ENCODE measurements around the gene DYNLRB1.
A peak's percentile ranks its signal among the peaks of the same experiment; 100 is the strongest.
"Not testable (repeated sequence)": the region's sequence is repeated elsewhere in the genome, so short reads cannot be mapped to it uniquely, and the experiment has no call there.

Gene DYNLRB1

DNA sequence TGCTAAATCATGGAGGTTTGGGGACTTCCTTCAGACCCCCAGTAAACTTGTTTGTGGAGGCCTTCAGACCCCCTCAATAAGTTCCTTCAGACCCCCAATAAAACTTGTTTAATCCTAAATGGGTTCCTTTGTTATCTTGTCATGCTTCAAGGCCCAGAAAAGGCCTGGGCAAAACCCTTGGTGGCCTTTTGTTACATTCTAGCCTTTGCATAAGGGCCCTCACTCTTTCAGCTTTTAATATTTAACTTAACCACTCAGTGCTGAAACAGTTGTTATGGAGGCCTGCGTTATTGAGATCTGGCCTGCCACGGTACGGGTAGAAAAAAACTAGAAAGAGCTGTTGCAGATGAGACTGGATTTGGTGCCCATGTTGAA lies 4.3 kb upstream of the DYNLRB1 start:
- DNase-seq (ENCODE audit: low read depth in 3 of 3), result no peak

DNA sequence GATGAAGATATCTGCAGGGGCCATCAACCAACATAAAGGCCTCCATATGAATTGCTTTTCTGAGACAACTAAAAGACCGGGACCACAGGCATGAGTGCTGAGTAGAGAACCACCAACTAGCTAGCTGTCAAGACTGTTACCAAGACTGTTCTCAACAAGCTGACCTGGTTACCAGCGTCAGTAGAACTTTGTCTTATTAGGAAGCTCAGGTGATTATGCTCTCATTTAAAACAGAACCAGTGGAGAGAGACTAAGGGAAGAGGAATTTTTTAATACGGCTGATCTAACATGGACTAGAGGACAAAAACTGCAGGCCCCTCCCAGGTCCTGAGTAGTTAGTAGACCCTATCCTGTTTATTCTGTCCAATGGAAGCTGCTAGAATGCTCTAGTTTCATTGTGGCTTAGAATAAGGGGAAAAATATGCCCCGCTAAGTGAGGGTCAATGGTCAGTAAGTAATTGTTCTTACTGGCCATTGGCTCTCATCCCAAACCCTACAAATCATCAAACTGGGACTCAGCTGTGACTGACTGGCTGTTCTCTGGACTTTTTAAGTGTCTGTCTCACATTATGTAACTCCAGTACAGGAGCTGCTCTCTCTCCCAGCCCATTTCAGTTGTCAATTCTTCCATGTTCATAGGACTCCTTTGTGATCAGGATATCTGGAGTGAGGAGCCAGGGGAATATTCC lies 3.8 kb upstream of the DYNLRB1 start:
- DNase-seq (ENCODE audit: low read depth in 3 of 3), result no peak

DNA sequence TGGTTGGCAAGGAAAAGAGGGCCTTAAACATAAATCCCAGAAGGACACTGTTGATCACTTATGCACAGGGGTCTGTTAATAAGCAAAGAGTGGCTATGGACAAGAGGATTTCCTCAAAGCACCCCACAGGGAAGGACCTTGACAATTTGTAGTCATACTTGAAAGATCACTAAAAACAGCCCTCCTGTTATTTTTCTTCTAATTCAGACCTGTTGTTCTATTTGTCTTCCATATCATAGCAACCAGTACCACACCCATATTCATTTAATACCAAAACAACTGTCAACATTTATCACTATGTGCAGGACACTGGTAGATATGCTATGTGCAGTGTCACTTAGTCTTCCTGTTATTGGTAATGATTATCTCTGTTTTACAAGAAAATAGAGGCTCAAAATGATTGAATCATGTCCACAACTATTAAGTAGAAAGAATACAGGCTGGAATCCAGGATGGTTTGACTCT lies 3.2 kb upstream of the DYNLRB1 start:
- no peak for DNase-seq (ENCODE audit: low read depth in 3 of 3)

DNA sequence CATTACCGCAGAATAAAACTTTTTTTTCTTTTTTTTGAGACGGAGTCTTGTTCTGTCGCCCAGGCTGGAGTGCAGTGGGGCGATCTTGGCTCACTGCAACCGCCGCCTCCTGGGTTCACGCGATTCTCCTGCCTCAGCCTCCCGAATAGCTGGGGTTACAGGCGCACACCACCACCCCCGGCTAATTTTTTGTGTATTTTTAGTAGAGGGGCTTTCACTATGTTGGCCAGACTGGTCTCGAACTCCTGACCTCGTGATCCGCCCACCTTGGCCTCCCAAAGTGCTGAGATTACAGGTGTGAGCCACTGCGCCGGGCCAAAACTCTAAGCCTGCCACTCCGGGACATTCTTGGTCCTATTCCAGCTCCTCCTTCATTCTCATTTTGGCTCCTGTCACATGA lies 2.2 kb upstream of the DYNLRB1 start:
- not testable (repeated sequence) for DNase-seq (ENCODE audit: low read depth in 3 of 3)

DNA sequence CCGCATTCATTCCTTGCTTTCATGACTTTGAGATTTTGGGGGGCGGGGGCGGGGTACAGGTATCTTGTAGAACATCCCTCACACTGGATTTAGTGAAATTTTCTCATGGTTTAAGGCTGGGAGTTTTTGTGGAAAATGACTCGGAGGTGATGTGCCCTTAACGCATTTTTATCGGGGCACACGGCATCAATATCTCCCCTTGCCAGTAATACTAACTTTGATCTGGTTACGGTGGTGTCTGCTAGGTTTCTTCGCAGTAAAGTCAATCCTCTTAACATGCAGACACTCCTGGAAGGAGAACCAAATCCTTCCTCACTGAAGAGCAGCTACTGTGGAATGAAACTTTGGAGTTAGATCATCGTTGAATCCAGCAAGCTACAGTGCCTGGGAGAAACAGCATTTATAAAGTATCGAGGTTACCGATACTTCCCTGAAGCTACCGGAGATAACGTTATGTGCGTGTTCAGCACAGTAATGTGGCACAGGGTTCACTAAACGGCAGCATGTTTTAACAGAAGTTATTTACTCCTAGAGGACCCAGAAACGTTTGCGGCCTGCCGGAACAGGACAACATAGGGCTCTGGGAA lies 1.2 kb upstream of the DYNLRB1 start:
- no peak for DNase-seq (ENCODE audit: low read depth in 3 of 3)

DNA sequence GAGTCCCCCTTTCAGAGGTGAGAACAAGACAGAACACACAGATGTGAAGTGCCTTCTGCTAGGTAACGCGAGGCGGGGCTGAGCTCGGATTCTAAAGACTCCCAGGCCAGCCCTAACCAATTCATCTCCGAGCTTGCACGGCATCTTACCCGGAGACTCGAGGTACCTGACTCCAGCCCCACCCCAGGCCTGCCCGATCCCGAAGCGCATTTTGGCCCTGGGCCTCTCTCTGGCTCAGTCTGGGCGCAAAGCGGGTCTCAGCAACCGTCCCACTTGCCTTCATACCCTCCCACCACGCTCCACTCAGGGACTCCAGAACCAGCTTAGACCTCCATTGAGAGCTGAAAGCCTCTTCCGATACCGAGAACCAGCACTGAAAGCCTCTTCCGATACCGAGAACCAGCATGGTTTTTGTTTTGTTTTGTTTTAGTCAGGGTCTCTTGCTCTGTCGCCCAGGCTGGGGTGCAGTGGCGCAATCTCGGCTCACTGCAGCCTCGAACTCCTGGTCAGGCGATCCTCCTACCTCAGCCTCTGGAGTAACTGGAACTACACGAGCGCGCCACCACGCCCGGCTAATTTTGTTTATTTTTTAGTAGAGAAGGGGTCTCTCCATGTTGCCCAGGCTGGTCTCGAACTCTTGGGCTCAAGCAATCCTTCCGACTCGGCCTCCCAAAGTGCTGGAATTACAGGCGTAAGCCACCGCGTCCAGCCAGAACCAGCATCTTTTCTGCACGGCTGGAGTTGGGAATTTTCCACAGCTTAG lies 557 bp upstream of the DYNLRB1 start:
- DNase-seq (ENCODE audit: low read depth in 3 of 3), result peak; percentile 30 to 67 (median 63)

DNA sequence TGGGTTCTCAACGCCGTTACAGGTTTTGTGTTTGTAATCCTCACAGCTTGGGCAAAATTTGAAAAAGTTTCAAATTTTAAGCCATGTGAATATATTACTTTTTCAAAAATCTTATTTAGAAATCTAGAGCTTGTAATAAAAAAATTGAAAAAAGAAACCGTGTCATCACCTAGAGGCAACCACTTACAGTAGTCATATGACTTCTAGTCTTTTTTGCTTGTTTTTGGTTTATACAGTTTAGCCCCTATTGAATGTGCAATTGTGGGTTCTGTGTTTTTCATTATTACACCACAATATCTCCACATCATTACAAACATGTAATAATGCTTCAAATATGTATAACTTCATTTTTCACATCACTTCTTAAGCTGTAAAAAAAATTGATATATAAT lies 888 bp downstream of the DYNLRB1 start:
- DNase-seq (ENCODE audit: low read depth in 3 of 3), result no peak

DNA sequence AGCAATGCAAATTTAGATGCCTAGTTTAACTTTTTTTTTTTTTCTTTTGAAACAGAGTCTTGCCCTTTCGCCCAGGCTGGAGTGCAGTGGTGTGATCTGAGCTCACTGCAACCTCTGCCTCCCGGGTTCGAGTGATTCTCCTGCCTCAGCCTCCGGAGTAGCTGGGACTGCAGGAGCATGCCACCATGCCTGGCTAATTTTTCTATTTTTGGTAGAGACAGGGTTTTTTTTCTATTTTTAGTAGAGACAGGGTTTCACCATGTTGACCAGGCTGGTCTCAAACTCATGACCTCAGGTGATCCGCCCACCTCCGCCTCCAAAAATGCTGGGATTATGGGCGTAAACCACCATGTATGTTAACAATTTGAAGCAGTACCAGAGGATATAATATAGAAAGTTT lies 2.6 kb downstream of the DYNLRB1 start:
- not testable (repeated sequence) for DNase-seq (ENCODE audit: low read depth in 3 of 3)

DNA sequence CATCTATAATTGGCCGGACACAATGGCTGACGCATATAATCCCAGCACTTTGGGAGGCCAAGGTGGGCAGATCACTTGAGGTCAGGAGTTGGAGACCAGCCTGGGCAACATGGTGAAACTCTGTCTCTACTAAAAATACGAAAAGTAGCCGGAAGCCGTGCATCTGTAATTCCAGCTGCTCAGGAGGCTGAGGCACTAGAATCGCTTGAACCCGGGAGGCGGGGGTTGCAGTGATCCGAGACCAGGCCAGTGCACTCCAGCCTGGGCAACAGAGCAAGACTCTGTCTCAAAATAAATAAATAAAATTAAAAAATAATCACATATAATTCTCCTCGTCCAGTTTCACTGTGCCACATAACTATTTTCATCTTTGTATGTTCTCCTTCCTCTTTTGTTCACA lies 3.6 kb downstream of the DYNLRB1 start:
- DNase-seq (ENCODE audit: low read depth in 3 of 3), result not testable (repeated sequence)

DNA sequence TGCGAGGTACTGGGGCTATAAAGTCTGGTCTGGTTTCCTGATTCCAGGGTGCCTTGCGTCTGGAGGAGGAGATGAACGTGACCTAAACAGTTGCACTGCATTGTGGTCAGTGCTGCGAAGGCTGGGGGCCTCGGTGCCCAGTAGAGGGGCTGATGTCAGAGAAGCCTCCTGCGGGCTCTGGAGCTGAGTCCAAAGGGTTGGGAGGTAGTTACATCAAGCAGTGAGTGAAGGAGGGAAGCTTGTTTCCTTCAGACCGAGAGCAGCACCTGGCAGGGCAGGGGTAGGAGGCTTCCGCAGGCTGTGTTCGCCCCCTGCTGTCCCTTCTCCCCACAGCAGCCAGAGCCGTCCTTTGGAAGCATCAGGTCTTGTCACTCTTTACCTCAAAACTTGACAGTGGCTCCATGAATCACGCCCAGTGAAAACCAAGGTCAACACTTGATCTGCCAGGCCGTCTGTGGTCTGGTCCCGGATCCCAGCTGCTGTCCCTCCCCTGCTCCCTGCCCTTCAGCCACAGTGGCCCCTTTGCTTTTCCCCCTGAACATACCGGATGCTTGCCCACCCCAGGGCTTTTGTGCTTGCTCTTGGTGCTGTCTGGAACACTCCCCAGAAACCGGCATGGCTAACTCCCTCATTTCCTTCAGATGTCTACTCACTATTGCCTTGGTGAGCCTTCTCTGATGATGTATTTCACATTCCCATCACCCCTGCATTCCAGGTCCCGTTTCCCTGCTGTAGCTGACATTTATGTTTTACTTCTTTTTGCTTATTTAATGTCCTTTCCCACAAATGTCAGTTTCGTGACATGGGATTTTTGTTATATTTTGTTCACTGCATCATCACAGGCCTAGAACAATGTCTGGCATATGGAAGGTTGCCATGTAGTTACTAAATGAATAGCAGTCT lies 7.0 kb downstream of the DYNLRB1 start:
- peak; percentile 21 to 36 (median 31) for DNase-seq (ENCODE audit: low read depth in 3 of 3)

DNA sequence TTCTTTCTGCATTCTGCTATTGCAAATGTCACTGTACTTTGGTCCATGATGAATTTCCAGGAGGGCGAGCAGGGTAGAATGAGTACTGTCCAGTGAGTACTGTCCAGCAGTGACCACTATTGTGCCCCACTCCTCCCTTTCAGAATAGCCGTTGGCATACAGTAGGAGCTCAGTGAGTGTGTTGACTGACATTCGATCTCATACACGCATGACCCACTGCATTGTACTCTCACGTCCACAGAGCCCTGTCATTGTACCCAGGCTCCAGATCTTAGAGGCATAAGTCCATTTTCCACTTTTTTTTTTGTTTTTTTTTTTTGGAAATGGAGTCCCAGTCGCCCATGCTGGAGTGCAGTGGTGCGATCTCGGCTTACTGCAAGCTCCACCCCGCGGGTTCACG lies 8.2 kb downstream of the DYNLRB1 start:
- no peak for DNase-seq (ENCODE audit: low read depth in 3 of 3)

DNA sequence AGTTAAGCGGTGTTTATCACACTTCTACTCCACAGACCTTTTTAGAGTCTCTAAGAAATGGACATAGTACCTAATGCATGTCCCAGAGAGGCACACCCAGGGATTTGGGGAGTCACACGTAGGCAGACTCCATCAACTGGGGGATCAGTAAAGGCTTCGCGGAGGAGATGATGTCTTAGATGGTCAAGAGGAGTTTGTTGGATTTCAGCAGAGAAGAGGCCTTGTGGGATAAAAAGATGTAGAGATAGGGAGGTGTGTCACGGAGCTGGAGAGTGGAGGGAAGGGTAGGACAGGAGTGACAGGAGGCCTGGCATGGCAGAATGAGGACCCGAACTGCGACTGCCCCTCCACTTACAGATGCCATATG lies 9.1 kb downstream of the DYNLRB1 start:
- no peak for DNase-seq (ENCODE audit: low read depth in 3 of 3)

DNA sequence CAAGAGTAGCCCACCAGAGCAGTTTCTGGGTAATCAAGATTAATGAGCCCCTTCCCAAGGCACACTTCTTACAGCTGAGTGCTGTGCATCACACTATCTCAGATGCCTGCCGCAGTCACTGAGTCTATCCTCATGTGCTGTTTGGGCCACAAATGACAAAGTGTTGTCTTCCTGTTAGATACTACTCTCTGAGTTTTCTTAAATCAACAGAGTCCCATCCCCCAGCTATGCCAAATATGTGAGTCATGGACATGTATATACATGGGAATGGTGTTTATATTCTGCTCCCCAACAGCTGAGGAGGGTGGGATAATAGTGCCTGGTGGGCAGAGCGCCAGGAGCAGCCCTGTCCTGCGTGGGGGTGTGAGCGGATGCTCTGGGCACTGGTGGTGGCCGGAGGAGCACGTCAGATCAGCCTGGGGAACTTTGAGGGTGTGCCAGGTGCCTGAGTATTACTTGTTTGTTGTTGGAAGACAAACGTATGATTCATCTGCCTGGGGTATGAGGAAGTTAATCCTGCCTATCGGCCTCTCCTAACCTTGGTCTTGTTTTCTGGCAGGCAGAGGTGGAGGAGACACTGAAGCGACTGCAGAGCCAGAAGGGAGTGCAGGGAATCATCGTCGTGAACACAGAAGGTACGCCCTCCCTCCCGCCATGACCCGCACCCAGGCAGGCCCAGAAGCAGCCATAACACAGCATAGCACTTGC lies 9.6 kb downstream of the DYNLRB1 start:
- DNase-seq (ENCODE audit: low read depth in 3 of 3), result no peak

DNA sequence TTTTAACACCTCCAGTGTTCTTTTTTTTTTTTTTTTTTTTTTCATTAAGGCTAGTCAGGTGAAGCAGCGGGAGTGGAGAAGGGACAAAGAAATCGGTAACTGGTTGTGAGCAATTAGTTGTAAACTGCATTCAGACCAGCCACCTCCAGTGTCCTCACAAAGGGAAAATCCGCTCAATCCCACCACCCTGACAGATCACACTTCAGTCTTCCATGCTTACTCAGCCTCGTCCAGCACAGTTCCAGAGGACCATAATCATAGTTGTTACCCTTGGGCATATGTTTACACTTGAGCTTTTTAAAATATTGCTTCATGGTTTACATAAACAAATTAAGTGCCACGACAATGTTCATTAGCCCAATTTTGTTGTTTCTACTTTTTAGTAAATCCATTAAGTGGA lies 10.2 kb downstream of the DYNLRB1 start:
- DNase-seq (ENCODE audit: low read depth in 3 of 3), result no peak

DNA sequence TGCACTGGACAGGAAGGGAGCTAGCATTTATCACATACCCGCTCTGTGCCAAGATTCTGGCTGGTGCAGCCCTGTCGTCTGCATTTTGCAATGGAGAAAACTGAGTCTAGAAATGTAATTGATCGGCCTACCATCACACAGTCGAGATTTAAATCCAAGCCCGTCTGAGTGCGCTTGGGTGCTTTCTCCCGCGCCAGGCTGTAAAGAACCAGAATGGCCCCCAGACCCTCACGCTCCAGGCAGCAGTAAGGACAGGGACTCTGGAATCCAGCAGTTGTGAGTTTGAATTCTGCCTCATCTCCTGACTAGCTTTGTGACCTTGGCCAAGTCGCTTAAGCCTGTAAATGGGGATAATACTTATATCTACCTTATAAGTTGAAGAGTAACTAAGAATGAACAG lies 10.8 kb downstream of the DYNLRB1 start:
- DNase-seq (ENCODE audit: low read depth in 3 of 3), result no peak

DNA sequence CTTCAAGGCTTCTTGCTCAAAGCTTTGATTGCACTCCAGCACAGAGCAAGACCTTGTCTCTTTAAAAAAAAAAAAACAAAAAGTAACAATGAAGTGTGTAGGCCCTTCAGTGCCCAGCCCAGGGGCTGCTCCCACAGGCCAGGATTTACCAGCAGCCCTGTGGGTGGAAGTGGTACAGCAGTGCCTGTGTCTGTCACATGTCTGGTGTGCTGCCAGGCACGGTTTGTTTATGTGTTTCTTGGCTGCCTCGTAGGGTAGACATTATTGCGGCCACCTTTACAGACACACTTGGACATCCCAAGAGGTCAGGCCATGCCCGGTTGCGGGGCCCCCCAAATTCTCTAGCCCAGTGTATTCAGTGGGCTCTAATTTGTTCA lies 12.7 kb downstream of the DYNLRB1 start:
- no peak for DNase-seq (ENCODE audit: low read depth in 3 of 3)

DNA sequence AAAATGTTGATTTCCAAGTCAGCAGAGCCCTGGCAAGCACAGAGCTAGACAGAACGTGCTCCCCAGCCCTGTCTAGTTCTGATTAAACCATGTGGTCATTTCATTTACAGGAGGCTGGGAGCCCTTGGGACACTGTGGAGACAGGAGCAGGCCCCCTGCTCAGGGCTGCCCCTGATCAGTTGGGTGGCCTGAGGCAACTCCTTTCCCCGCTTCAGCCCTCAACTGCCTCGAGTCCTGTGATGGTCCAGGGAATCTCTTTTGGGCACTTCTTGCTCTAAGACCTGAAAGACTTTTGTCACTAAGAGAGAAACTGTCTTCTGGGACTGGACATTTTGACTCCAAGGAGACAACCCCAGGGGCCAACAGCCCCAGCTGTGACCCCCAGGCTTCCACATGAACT lies 13.5 kb downstream of the DYNLRB1 start:
- DNase-seq (ENCODE audit: low read depth in 3 of 3), result no peak

DNA sequence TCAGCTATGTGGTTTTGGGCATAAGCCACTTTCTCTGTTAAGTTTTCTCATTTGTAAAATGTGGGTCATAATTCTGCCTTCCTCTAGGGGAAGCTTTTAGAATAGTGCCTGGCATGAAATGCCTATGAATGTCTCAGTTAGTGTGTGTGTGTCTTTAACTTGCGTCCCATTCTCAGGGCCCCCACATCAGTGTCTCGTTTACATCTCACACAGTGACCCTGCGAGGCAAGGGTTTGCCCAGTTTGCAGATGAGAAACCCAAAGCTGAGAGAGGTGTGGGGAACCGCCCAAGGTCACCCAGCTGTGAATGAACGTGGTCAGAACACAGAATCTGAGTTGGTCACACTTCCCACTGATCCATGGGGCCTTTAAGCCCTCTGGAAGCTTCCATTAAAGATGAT lies 14.1 kb downstream of the DYNLRB1 start:
- no peak for DNase-seq (ENCODE audit: low read depth in 3 of 3)

DNA sequence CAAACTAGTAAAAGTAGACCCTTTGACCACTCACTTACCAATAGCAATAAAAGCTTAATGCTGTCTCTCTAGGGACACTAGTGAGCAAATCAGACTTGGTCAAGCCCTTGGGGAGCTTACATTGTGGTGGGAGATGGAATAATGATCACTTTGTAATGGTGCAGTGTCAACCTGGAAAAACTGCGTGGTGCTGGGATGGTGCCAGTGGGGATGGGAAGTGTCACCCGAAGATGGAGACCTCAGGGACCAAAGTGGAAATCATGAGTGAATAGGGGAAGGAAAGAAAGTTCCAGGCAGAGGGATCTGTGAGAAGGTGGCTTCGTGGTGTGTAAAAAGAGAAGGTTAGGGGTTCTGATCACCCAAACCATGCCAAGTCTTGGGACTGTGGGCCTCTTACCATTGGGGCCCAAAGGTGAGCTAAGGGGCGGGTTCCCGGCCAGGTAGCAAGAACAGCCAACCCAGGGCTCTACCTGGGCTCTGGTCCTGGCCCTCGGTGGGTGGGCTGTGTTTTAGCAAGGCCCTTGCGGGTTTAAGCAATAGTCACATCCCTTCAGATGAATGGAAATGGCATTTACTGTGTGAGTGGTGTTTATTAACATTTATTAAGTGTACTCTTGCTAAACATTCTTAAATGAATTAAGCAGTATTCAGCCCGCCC lies 15.5 kb downstream of the DYNLRB1 start:
- no peak for DNase-seq (ENCODE audit: low read depth in 3 of 3)

DNA sequence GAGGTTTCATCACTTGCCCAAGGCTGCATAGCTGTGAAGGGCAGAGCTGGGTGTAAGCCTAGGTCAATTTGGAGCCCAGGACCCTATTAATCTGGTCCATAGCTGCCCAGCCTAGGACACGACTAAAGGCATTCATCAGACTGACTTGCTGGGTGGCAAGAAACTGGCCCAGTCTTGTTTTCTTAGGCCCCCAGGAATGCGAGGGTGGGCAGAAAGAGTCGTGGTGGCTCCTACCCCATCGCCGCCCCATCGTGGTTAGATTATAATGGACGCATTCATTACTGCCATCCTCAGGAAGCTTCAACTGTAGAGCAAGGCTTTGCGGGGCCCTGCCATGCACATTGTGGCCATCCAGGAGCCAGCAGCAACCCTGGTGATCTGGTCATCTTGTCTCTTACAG lies 16.1 kb downstream of the DYNLRB1 start:
- DNase-seq (ENCODE audit: low read depth in 3 of 3), result no peak

DNA sequence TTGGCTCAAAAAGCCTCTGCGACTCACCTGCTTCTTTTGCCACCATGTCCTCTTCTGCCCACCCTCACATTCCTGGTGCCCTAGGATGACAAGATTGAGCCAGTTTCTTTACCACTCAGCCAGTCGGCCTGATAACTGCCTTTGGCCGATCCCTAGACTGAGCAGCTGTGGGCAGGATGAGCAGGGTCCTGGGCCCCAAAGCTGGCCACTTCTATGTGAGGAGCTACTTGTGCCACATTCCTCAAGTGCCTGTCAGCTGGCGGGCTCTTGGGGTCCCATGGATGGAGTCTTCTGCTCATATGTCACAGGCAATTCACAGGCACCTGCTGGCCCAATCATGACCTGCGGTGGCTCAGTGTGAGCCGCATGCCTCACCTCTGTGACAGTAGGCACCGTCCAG lies 16.5 kb downstream of the DYNLRB1 start:
- DNase-seq (ENCODE audit: low read depth in 3 of 3), result no peak
